Left cardiac atrium (tissue), 4 donors: ENCODE measurements around the gene TOGARAM1. TPM values are rescaled to one million over a fixed set of nuclear protein-coding genes. Genes with fewer than 3 reads are reported as not detected.
"Not testable (repeated sequence)": the region's sequence is repeated elsewhere in the genome, so short reads cannot be mapped to it uniquely, and the experiment has no call there.

ENCODE experiments used
- ATAC-seq, 2 donors: fragments of 200-7000 bp; cut with Tn5 transposase; one replicate each; pipeline ENCODE4 v1.9.1; 2020; ENCODE audit warnings: mild to moderate bottlenecking in 2 of 2, moderate library complexity in 2 of 2
- DNase-seq: peaks from one replicate; pipeline ENCODE4 v3.0.0-alpha.2; 2020
- intact Hi-C, 2 donors: fragments of 100-400 bp; cut with DNase I; formaldehyde crosslinking; loops; one replicate each; pipeline versions ENCODE4 v1.14.1 to v1.15.1; 2022 to 2023
- total RNA-seq, 2 donors: library from RNA; stranded (reverse); fragmentation: NEBNext Ultra II Directional; extraction: Animal tissue kit (Norgen Biotek cat#: 25700); gene quantifications; one replicate each; pipeline ENCODE4 v1.2.1, GENCODE V29; 2021
- donor health status: DM: no; HTN: yes; CAD: no.
- donor health status: DM: no; HTN: yes; CAD: no; lungs with severe emphysema.
- donor health status: DM: yes; HTN: yes; CAD: no.
- donor health status: Dilated cardiomyopathy.

Gene TOGARAM1
- total RNA-seq, 2 donors from 2014 or later: 14.8 to 18.6 TPM

- intact Hi-C loops: loop anchor here in 1 of 2 donors (10.0 kb wide), 1 partner anchor 116 kb away; the partner anchor contains the start of genes KLHL28 and TOGARAM1
- DNase-seq, ATAC-seq: not testable (repeated sequence)
These were observed 118.5 kb downstream of the TOGARAM1 start for GRCh38 chr14:45080416-45080968.

- intact Hi-C loops: loop anchor here in 1 of 2 donors (10.0 kb wide), 1 partner anchor 116 kb away; the partner anchor contains the start of genes KLHL28 and TOGARAM1
- DNase-seq, ATAC-seq: not testable (repeated sequence)
These were observed 119.1 kb downstream of the TOGARAM1 start for GRCh38 chr14:45081096-45081495.

GRCh38 chr14:45082420-45082819, 120.4 kb downstream of the TOGARAM1 start:
- DNase-seq: no peak
- ATAC-seq: no peak
- intact Hi-C loops: loop anchor here in 1 of 2 donors (10.0 kb wide), 1 partner anchor 118 kb away; the partner anchor contains the start of genes KLHL28 and TOGARAM1

GRCh38 chr14:45083617-45083975, 121.6 kb downstream of the TOGARAM1 start:
- intact Hi-C loops: loop anchor here in 1 of 2 donors (10.0 kb wide), 1 partner anchor 119 kb away; the partner anchor contains the start of genes KLHL28 and TOGARAM1
- ATAC-seq (no peak), DNase-seq (no peak)

- intact Hi-C loops: loop anchor here in 1 of 2 donors (2.0 to 10.0 kb wide), 2 partner anchors 51 to 119 kb away; partner anchors contain the start of genes FANCM, FKBP3, KLHL28 and TOGARAM1
- DNase-seq (peak; percentile 96), ATAC-seq (peak; percentile 99)
These were observed 122.2 kb downstream of the TOGARAM1 start, which contains the start of gene PRPF39 for GRCh38 chr14:45083976-45084722. Gene PRPF39, plus strand, starts transcription at chr14:45084116. Its CDS starts 11,124 bp downstream, at chr14:45095240.

DNA sequence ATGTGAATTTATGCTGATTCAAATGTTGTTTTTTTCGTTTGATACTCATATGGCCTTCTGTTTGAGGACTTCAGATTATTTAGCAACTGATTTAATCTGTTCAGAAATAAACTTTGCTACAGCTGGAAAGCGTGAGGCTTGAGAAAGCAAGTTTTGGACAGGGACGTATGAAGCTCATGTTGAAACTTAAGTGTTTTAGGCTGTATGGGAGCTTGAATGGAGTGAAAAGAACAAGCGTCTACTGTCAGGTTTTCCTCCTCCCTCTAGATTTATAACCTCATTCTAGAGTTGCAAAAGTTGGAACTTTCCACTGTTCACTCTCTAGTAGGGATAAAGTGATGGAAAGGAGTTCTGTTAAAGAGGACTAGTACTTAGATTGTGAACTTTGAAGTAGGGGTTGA, 123.0 kb downstream of the TOGARAM1 start:
- DNase-seq: no peak
- peak in 1 of 2 donors; percentile 19 for ATAC-seq
- intact Hi-C loops: loop anchor here in 1 of 2 donors (2.0 to 10.0 kb wide), 2 partner anchors 50 to 120 kb away; partner anchors contain the start of genes FANCM, FKBP3, KLHL28 and TOGARAM1

- peak in 1 of 2 donors; percentile 68 for ATAC-seq
- intact Hi-C loops: loop anchor here in 1 of 2 donors (10.0 kb wide), 1 partner anchor 125 kb away; the partner anchor contains the start of genes KLHL28 and TOGARAM1
These were observed 127.8 kb downstream of the TOGARAM1 start for GRCh38 chr14:45089813-45090212.

GRCh38 chr14:45091710-45092109, 129.7 kb downstream of the TOGARAM1 start:
- ATAC-seq (no peak), DNase-seq (no peak)
- intact Hi-C loops: no loop called here

More at GRCh38 chr14:45089813-45090212, 127.8 kb downstream of the TOGARAM1 start:
- DNase-seq: no peak

DNA sequence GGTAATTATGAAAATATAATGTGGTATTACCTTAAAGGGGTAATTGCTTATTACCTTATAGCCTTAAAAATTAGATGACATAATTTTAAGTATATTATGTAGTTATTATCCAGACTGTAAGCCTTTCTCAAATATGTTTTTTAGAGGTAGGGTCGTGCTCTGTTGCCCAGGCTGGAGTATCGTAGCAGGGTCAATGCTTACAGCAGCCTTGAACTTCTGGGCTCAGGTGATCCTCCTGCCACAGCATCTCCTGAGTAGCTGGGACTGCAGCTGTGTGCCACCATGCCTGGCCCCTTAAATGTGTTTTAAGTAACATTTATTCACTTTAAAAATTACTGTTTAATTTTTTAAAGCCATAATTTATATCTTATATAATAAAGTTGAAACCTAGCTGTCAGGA, 132.3 kb downstream of the TOGARAM1 start:
- intact Hi-C loops: no loop called here
- ATAC-seq (no peak), DNase-seq (no peak)

DNA sequence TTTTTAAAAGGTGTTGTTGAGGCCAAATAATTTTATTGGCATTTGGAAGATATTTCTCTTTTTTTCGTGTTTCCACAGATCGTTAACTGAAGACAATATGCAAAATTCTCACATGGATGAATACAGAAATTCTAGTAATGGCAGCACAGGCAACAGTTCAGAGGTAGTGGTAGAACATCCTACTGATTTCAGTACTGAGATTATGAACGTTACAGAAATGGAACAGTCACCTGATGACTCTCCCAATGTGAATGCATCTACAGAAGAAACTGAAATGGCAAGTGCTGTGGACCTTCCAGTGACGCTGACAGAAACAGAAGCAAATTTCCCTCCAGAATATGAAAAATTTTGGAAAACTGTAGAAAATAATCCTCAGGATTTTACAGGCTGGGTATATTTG, 133.2 kb downstream of the TOGARAM1 start:
- DNase-seq (no peak), ATAC-seq (no peak)
- intact Hi-C loops: no loop called here

- no peak for DNase-seq
- ATAC-seq: no peak
- intact Hi-C loops: no loop called here
These were observed 134.2 kb downstream of the TOGARAM1 start for GRCh38 chr14:45096218-45096617.

GRCh38 chr14:45103806-45104205, 141.8 kb downstream of the TOGARAM1 start:
- intact Hi-C loops: no loop called here
- no peak for DNase-seq
- no peak for ATAC-seq

GRCh38 chr14:45104561-45104960, 142.6 kb downstream of the TOGARAM1 start:
- ATAC-seq: no peak
- no peak for DNase-seq
- intact Hi-C loops: no loop called here

DNA sequence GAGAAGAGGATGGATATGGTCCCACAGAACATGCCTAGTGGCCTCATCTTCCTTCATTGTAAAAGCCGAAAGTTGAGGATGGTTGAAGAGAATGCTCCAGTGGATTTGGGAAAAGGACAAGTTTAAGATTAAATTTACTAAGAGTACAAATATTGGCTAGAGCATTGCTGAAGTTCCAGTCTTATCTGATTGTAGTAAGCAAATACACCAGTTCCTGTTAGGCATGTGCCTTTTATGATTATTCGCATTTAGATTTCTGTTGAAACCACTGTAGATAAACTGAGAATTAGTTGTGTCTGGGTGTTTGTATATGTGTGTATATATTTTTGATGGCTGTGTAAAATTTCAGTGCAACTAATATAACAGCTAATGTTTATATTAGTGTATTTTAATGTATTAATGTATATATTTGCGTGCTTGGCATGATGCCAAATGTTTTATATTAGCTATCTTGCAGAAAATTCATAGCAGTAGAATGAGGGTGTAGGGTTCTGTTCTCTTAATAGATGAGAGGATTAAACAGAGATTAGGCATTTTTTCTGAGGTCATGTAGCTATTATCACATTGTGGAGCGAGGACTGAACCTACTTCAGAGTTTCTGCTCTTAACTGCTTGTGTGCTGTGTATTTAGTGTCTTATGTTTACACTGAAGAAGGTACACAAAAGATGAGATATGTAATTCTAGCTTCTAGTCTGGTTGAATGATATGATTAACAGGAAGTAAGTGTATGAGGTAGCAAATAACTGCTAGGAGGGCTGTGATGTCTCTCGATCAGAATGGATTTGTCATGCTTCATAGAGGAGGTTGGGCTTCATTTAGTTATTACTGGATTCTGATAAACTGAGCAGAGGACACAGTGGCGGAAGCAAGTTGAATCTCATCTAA, 151.1 kb downstream of the TOGARAM1 start:
- intact Hi-C loops: no loop called here
- no peak for ATAC-seq
- DNase-seq: no peak

DNA sequence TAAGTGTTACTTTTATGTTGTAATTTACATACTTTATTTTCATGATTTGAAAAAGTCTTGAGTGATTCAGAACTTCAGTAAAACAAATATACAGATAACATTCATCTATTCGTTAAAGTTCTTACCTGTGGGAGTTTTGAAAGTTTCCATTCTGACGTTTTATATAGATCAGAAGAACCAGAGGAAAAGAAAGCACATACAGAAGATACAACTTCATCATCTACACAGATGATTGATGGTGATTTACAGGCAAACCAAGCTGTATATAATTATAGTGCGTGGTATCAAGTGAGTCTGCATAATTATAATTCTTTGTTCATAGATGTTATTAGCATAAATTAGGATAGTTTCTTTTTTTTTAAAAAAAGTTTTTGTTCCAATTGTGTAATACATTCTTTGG, 152.3 kb downstream of the TOGARAM1 start:
- no peak for ATAC-seq

GRCh38 chr14:45118594-45118993, 156.6 kb downstream of the TOGARAM1 start:
- no peak for ATAC-seq
- DNase-seq: no peak
- intact Hi-C loops: no loop called here

More for the DNA sequence above, 152.3 kb downstream of the TOGARAM1 start:
- no peak for DNase-seq
- intact Hi-C loops: no loop called here

DNA sequence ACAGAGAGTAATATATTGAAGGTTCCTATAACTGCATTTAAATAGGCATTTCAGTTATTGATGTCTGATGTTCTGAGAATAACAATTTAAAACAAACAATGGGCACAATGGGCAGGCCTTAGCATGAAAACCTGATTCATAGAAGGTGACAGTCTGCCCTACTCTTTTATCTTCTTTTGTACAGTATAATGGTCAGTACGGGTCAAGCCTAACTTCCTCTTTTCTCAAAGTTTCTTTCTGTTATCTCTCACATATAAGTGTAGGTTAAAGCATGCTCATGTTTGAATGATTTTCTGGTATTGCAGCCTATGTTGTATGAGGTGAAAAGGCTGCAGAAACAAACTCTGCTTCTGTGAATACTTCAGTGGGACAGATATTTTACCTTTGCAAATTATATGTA, 158.1 kb downstream of the TOGARAM1 start:
- DNase-seq (no peak), ATAC-seq (no peak)

DNA sequence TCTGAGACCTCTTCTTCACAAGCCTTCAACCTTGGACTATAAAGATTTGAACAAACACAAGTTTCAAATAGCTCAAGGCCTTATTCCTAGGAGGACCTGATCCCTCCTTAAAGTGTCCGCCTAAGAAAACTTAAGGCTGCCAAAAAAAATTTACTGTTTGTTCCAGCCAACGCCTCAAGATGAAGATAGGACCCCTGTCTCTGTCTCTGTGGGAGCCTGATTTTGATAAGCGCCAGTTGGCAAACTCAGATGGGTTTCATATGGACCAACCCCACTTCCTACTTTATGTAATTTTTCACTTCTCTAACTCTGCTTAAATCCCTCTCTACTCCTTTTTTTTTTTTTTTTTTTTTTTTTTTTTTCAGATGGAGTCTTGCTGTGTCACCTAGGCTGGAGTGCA, 161.3 kb downstream of the TOGARAM1 start:
- DNase-seq: no peak
- intact Hi-C loops: no loop called here
- no peak for ATAC-seq

More for the DNA sequence above, 158.1 kb downstream of the TOGARAM1 start:
- intact Hi-C loops: no loop called here
